ENCODE results near the gene EPB41L4B.

EPB41L4B gene

DNA sequence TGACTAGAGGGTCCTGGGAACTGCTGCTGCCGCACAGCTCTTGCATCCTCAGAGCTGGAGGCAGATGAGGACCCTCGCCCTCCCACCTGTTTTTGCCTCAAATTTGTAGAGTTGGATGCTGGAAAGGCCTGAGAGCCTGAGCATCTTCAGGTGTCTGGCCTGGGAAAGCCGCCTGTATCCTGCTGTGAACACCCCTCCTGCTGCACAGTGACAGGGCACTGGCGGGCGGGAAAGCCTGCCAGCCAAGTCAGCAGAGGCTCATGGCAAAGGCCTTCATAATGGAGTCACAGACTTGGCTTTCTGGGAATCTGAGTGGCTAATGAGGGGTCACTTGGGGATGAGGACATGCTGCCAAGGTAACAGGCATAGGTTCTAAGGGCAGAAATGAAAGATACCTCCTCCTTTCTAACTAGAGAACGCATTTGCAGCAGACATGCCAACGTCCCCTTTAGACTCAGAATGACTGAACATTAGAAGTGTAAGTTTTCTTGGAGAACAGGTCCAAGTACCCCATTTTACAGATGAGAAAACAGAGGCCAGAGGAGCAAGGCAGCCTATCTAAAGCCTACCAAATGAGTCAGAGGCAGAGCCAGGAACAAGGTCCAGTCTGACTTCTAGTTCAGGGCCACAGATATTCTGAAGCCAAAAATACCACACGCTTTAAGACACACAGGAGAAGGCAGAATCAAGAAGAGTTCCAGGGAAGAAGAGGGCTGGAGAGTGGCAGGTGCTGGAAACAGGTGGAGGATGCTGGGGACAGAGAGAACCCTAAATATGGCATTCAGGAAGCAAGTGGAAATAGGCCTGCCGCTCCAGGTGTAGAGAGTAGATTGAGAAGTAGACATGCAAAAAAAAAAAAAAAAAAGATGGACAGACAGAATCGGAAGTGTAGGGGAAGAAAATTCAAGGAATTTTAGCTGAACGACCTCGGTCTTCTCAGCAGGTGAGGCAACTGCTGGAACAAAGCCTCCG lies 44.1 kb downstream of the EPB41L4B start:
- in situ Hi-C loops (cut with MboI; ENCODE audit: low sequenced_read_pairs, unreplicated experiment) = no loop called here
- no peak for DNase-seq (ENCODE audit: low spot score)

DNA sequence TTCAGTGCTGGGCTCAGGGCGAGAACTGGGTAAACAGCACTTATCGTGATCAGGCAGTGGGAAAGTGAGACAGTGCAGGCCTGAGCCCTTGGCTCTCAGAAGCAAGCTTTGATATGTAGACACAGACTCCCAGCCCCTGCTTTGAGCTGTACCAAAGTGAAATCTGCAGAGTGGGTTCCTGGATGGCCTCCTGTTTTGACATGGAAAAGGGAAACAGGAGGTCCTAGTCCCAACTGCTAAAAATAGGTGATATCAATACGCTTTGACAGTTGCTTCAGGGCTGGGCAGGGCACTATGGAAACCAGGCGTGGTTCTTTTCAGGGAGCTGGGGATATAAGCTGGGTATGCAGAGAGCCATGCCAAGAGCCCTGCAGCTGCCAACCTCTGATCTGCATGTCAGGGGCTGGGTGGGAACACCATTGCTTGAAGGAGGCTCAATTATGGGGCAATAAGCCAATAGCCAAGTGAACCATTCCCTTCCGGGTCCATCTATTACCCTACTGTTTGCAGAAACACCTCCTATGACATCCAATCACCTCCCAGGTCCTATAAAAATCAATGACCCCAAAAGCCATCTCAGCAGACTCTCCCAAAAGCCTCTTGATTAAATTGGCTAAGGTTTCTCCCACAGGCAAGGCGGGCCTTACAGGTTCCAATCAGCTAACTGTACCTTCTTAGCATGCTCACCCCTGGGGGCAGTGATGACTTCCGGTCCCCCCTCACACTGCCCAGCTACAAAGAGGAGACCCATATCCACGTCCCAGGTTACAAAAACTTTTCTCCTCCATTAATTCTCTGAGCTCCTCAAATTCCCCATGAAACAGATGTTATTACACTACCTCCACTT lies 45.8 kb downstream of the EPB41L4B start:
- TF ChIP-seq, protein P1, sequence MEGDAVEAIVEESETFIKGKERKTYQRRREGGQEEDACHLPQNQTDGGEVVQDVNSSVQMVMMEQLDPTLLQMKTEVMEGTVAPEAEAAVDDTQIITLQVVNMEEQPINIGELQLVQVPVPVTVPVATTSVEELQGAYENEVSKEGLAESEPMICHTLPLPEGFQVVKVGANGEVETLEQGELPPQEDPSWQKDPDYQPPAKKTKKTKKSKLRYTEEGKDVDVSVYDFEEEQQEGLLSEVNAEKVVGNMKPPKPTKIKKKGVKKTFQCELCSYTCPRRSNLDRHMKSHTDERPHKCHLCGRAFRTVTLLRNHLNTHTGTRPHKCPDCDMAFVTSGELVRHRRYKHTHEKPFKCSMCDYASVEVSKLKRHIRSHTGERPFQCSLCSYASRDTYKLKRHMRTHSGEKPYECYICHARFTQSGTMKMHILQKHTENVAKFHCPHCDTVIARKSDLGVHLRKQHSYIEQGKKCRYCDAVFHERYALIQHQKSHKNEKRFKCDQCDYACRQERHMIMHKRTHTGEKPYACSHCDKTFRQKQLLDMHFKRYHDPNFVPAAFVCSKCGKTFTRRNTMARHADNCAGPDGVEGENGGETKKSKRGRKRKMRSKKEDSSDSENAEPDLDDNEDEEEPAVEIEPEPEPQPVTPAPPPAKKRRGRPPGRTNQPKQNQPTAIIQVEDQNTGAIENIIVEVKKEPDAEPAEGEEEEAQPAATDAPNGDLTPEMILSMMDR (IDR thresholded peaks at IDR 0.05; ENCODE audit: borderline replicate concordance, control extremely low read depth, extremely low read depth, insufficient read depth, missing control alignments) = no peak
- in situ Hi-C loops (cut with MboI; ENCODE audit: low sequenced_read_pairs, unreplicated experiment) = no loop called here
- no peak for DNase-seq (ENCODE audit: low spot score)

More for the DNA sequence above, 44.1 kb downstream of the EPB41L4B start:
- TF ChIP-seq, protein P1 (IDR thresholded peaks at IDR 0.05; ENCODE audit: borderline replicate concordance, control extremely low read depth, extremely low read depth, insufficient read depth, missing control alignments) = no peak

DNA sequence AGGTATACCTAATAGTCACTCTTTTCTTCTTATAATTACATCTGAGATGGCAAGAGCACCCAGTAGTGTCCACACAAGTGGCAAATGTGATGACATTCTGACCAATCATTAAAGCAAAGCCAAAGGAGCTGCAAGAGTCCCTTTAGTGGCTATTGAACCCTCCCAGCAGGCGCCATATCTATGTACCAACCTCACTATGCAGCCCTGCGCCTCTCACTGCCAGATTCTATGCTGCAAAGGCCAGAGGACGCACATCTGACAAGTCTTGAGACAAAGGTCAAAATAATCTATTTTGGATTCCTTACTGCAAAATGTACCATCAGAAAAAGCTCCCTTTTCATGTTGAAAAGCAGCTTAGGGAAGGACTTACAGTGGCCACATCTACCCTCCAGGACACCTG lies 47.0 kb downstream of the EPB41L4B start:
- in situ Hi-C loops (cut with MboI; ENCODE audit: low sequenced_read_pairs, unreplicated experiment) = no loop called here
- TF ChIP-seq, protein P1 (IDR thresholded peaks at IDR 0.05; ENCODE audit: borderline replicate concordance, control extremely low read depth, extremely low read depth, insufficient read depth, missing control alignments) = no peak
- DNase-seq (ENCODE audit: low spot score) = no peak

DNA sequence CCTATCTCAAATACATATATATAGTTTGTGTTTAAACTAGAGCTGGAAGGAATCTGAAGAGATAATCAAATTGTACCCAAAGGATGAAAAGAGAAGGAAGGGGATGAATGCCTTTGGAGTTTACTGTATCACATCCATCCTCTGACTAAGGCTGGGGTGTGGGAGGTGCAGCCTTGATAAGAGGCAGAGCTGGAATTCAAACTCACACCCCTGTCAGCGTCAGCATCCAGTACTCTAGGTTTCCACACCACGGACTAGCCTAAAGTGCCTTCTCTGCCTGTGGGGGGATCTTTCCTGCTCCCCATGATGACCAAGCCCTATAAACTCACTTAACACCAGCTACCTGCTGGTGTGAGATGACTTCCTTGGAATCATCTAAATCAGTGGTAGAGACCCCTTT lies 48.1 kb downstream of the EPB41L4B start:
- TF ChIP-seq, protein P1 (IDR thresholded peaks at IDR 0.05; ENCODE audit: borderline replicate concordance, control extremely low read depth, extremely low read depth, insufficient read depth, missing control alignments) = no peak
- no peak for DNase-seq (ENCODE audit: low spot score)
- in situ Hi-C loops (cut with MboI; ENCODE audit: low sequenced_read_pairs, unreplicated experiment) = no loop called here

DNA sequence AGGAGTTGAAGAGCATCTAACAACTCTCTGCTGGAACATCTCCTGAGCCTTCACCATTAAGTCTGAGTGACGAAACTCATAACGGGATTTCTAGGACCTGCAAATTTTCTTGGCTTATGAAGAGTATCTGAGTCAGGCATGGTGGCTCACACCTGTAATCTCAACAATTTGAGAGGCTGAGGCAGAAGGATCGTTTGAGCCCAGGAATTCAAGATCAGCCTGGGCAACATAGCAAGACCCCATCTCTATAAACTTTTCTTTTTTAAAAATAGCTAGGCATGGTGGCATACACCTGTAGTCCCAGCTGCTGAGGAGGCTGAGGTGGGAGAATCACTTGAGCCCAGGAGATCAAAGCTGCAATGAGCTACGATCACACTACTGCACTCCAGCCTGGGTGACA lies 48.8 kb downstream of the EPB41L4B start:
- TF ChIP-seq, protein P1 (IDR thresholded peaks at IDR 0.05; ENCODE audit: borderline replicate concordance, control extremely low read depth, extremely low read depth, insufficient read depth, missing control alignments) = no peak
- no peak for DNase-seq (ENCODE audit: low spot score)
- in situ Hi-C loops (cut with MboI; ENCODE audit: low sequenced_read_pairs, unreplicated experiment) = no loop called here
